Peyer's patch (tissue), 4 donors: Measurements from ENCODE around the gene FRMD1.

Experiments used
- POLR2A ChIP-seq, 2 donors: fragments of 450-650 bp; IDR thresholded peaks; one replicate each; pipeline ENCODE4 v1.5.1; 2017; ENCODE audit warnings: antibody characterized with exemption in 2 of 2, mild to moderate bottlenecking in 2 of 2, moderate library complexity in 2 of 2
- TF ChIP-seq, protein P1 (sequence below), 6 experiments: fragments of 450-650 bp in 4 of 6; fragments of 200-600 bp in 2 of 6; sonication (generic) in 1 of 6; IDR thresholded peaks; one replicate each; pipeline ENCODE4 v1.5.1; 2017 to 2019; ENCODE audit warnings: antibody characterized with exemption in 6 of 6, mild to moderate bottlenecking in 3 of 6, moderate library complexity in 1 of 6

DNA sequence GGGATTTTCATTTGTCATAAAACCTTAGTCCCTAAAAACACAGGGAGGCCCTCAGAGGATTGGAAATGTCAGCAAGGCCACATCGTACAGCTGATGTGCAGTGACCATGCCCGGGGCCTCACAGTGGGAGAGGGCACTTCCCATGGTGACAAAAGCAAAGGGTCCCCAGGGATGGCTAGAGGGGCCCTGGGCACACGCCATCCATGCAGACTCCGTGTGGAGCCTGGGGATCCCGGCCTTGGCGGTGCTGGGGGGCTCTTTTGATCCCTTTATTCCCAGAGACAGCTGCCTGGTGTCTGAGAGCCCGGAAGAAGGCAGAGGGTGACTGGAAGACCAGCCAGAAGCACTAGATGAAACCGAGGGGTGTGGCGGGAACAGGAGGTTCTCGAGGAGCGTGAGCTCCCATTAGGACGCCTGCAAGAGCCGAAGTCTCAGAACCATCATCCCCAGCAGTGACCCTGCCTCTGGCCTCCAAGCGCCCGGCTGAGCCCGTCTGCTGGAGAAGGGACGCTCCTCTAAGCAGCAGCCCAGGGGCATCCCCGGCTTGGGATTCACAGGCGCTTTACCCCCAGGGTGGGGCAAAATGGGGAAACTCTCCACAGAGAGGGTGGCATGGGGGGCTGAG is 49.1 kb upstream of the FRMD1 start:
- TF ChIP-seq POLR2A (IDR thresholded peaks at IDR 0.05) = no peak
- TF ChIP-seq, protein P1, sequence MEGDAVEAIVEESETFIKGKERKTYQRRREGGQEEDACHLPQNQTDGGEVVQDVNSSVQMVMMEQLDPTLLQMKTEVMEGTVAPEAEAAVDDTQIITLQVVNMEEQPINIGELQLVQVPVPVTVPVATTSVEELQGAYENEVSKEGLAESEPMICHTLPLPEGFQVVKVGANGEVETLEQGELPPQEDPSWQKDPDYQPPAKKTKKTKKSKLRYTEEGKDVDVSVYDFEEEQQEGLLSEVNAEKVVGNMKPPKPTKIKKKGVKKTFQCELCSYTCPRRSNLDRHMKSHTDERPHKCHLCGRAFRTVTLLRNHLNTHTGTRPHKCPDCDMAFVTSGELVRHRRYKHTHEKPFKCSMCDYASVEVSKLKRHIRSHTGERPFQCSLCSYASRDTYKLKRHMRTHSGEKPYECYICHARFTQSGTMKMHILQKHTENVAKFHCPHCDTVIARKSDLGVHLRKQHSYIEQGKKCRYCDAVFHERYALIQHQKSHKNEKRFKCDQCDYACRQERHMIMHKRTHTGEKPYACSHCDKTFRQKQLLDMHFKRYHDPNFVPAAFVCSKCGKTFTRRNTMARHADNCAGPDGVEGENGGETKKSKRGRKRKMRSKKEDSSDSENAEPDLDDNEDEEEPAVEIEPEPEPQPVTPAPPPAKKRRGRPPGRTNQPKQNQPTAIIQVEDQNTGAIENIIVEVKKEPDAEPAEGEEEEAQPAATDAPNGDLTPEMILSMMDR (IDR thresholded peaks at IDR 0.05) = no peak
